HG03575 (cell line): ENCODE measurements around the gene FYB2.

ENCODE experiments used
- ATAC-seq: cut with Tn5 transposase; IDR thresholded peaks from one replicate; pipeline ENCODE4 v1.9.1; 2021; ENCODE audit not compliant: unreplicated experiment, insufficient number of reproducible peaks, low FRiP score; ENCODE audit errors: extremely low read depth

The FYB2 gene

GRCh38 chr1:56671085-56671484, 148.1 kb downstream of the FYB2 start:
- ATAC-seq, result no peak

- no peak for ATAC-seq
Measured at GRCh38 chr1:56670350-56670749, 148.9 kb downstream of the FYB2 start.
